GM19467 (cell line): Measurements from ENCODE around the gene GPR18.
"Not testable (repeated sequence)": the region's sequence is repeated elsewhere in the genome, so short reads cannot be mapped to it uniquely, and the experiment has no call there.

Experiments used
- ATAC-seq: cut with Tn5 transposase; IDR thresholded peaks from one replicate; pipeline ENCODE4 v1.9.1; 2021; ENCODE audit warnings: mild to moderate bottlenecking, moderate library complexity; ENCODE audit not compliant: unreplicated experiment

GPR18 gene

DNA sequence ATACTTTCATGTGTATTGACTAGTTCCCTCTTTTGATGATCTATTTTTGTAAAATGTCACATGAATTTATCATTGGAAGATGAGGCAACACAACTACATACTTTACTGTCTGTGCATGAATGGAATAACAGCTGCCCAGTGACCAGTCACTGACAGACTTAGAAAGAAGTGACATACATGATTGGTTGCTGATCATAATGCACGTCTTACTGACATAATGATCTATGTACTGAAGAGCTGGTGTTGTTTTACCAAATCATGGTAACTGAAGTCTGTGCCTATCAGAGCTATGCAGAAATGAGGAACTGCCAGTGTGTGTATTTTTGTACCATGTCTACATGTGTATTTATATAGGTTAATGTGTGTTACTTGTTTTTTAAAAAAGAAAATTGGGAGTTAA lies 26.5 kb downstream of the GPR18 start:
- no peak for ATAC-seq

DNA sequence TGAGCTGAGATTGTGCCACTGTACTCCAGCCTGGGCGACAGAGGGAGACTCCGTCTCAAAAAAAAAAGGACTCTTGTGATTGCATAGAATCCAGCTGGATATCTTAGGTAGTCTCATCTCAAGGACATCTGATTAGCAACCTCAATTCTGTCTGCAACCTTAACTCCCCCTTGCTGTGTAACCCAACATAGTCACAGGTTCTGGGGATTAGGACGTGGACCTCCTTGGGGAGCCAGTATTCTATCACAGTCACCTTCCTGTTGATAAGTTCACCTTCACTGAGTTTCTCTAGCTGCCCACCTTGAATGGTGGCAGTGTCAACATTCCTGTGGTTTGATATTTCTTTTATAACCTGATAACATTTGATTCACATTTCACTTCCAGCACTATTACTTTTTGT lies 27.2 kb downstream of the GPR18 start:
- ATAC-seq = no peak

DNA sequence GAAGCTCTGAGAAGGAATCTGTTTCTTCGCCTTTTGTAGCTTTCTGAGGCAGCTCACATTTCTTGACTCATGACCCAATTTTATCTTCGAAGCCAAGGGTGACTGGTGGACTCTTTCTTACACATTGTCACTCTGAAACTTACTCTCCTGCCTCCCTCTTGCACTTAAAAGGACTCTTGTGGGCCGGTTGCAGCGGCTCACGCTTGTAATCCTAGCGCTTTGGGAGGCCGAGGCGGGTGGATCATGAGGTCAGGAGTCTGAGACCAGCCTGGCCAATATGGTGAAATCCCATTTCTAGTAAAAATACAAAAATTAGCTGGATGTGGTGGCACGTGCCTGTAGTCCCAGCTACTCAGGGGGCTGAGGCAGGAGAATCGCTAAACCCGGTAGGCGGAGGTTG lies 27.6 kb downstream of the GPR18 start:
- not testable (repeated sequence) for ATAC-seq

DNA sequence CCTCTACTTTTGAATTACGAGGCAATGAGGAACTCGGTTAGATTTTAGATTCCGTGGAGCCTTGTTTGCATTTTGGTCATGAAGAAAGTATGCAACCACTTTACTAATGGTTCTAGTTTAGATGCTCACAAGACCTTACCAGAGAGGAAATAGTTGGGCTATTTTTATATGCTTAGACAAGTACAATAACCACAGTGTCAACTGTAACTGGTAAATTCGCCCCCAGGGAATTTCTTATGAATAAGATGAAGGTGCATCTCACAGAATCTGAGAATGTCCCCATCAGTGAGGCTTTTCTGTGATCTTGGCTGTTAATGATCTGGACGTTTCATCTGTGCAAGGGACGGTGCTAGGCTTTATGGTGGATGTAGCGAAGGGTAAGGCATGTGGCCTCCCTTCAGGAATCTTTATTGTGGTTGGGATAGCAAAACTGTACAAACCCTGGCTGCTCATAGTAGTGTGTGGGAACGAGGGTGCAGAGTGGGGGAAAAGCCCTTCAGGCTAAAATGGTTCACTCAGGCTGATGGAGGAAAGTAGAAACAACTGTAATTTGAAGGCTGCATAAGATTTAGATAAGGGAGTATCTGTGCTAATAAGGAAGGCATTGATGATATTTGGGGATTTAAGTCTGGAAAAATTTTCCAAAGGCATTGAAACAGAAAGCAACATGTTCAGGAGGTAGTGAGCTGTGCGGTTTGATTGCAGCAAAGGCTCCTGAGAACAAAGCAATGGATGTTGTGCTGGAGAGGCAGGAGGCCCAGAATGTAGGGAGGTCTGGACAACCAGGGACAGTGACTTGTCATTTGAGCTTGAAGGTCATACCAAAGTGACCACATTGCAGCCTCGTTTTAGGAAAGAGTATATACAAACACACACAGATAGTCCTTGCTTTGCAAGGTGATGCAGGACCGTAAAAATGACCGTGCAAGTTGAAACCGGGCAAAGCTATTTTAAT lies 29.2 kb downstream of the GPR18 start:
- ATAC-seq = peak; percentile 89

DNA sequence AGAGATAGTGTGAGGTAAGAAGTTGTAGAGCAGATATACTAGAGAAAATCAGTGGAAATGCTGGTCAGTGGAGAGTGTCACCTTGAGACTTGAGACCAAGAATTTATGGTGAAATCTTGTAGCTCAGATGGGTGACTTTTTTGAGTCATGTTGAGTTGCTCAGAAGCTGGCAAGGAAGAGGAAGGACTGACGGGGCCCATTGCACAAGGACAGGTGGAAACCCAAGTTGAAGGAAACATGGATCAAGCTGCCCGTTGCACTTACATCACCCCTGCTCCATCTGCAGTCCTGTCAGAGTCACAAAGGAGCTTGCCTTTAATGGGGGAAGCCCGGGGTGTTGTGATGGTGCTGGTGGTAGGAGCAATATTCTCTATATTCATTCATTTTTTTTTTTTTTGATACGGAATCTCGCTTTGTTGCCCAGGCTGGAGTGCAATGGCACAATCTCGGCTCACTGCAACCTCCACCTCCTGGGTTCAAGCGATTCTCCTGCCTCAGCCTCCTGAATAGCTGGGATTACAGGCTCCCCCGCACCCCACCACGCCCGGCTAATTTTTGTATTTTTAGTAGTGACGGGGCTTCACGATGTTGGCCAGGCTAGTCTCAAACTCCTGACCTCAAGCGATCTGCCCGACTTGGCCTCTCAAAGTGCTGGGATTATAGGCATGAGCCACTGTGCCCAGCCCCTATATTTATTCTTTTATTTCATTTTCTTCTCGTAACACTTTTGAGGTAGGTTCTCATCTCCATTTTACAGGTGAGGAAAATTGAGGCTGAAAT lies 30.1 kb downstream of the GPR18 start:
- no peak for ATAC-seq

DNA sequence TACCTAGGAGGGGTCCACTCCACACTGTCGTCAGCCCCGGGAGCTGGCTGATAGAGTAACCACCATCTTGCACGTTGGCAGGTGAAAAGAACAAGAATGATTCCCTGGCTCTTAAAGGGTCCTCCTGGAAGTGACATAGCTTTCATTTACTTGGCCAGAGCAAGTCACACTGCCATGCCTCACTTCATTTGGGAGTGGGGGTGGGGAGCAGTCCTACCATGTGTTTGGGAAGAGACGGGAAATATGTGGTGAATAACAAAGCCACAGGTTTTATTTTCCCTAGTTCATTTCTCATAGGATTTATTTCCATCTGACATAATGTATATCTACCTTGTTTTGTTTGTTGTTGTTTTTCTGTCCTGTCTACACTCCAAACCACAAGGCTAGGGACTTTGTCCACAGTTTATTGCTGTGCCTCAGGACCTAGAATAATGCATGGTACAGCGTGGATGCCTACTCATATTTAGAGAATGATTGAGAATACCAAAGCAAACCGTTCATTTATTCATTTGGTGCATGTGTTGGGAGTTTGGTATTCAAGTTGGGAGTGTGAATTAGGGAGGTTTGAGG lies 30.8 kb downstream of the GPR18 start:
- no peak for ATAC-seq

DNA sequence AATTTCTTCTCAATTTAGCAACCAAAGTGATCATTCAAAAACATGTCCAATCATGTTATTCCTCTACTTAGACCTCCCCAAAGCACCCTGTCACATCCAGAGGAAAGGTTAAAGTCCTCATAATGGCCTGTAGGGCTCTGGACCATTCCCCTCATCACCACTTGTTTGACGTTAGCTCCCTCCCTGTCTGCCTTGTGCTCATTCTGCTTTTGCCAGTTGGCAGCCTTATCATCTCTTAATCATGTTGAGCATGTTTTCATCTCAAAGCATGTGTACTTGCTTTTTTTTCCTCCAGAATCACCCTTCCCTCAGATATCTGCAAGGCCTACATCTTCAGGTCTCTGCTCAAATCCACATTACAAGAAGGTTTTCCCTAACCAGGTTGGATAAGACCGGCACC lies 31.7 kb downstream of the GPR18 start:
- no peak for ATAC-seq

DNA sequence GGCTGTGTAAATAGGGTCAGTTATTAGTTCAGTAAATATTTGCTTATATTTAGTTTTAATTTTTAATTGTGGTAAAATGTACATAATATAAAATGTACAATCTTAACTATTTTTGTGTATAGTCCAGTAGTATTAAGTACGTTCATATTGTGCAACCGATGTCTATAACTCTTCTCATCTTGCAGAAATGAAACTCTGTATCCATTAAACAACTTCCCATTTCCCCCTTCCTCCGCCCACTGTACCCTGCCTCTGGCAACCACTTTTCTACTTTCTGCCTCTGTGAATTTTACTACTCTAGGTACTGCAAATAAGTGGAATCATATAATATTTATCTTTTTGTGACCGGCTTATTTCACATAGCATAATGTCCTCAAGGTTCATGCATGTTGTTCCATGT lies 33.1 kb downstream of the GPR18 start:
- no peak for ATAC-seq

DNA sequence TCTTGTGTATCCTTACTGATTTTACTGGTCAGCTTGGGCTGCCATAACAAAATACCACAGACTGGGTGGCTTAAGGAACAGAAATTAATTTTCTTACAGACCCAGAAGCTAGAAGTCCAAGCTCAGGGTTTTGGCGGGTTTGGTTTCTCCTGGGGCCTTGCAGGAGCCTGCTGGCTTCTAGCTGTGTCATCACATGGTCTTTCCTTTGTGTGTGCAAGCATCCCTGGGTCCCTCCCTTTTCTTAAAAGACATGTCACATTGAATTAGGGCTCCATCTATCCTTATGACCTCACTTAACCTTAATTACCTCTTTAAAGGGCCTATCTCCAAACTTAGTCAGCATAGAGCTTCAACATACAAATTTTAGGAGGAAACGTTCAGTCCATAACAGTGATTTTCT lies 34.2 kb downstream of the GPR18 start:
- ATAC-seq = no peak

DNA sequence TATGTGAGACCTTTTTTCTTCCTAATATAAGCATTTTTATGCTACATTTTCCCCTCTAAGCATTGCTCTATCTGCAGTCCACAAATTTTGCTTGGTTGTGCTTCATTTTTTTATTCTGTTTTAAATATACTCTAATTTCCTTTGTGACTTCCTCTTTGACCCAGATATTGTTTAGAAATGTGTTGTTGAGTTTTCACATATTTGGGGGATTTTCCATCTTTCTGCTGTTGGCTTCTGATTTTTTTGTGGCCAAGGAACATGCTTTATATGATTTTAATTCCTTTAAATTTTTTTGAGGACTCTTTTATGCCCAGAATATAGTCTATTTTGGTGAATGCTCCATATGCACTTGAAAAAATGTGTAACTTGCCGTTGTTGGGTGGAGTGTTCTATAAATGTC lies 34.6 kb downstream of the GPR18 start:
- ATAC-seq = no peak

DNA sequence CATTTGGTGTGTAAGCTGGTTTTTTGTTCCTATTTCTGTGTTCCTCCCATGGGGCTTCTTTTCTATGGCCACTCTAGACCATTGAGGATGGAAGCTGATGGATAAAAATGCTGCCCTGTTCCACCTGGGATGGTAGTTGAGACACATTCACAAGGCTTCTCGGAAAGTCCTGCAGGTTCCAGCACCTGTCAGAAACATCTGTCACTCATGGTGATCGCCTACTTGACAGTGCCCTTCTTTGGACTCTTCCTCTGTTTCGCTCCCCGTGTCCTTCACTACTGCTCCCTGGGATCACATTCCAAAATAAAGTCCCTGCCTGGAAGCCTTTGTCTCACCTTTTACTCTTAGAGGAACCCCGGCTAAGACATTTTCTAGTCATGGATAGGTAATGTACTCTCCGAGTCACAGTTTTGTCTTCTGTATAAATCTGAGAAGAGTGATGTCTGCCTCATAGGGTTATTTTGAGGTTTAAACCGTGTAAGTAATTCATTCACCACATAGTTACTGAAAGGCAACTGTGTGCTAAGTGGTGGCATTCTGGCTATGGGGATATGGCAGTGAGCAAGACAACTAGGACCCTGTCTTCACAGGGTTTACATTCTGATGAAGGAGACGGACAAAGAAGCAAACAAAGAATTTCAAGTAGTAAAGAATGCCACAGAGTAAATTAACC lies 36.5 kb downstream of the GPR18 start:
- no peak for ATAC-seq

DNA sequence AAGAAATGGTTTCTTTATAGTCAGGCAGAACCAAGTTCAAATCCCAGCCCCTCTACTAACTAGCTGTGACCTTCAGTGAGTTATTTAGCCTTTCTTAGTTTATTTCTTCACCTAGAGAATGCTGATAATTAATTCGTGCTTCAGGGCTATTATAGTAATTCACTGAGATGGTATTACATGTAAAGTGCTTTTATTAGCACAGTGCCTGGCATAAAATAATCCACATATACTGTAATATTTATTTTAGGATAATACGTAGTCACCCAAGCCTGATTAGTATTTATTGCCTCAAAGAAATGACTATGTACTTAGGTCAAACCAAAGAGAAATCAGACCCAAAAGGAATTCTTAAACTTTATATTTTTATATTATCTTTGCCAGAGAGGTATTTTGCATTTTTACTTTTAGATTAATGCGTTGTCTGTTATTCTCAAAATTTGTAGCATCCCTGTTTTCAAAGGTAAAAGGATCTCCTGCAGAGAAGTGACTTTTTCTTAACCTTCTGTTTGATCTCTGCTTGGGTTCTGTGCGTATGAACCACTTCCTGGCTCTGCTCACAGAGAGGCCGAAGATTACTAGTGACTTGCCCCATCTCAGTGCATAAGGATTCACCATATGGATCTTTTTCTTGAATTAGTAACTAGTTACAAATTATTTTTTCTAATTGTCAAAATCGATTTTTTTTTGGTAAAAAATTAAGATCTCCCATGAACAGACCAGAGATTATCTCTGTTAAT lies 37.8 kb downstream of the GPR18 start:
- ATAC-seq = no peak

DNA sequence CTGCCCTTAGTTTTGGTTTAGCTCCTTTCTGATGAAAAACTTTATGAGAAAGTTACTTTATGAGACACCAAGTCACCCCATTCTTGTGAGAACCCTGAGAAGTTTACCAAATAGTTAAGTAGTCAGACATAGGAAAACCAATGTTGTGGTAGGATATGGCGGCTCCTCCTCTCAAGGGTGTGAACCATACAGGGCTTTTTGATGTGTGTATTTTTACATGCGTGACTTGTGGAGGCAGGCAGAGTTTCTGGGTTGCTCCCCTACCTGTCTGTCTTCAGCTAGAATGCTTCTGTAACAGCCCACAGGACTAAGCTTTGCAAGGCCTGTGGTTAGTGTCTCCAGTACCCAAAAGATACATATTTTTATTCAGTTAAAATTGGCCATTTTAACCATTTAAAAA lies 39.2 kb downstream of the GPR18 start:
- no peak for ATAC-seq

DNA sequence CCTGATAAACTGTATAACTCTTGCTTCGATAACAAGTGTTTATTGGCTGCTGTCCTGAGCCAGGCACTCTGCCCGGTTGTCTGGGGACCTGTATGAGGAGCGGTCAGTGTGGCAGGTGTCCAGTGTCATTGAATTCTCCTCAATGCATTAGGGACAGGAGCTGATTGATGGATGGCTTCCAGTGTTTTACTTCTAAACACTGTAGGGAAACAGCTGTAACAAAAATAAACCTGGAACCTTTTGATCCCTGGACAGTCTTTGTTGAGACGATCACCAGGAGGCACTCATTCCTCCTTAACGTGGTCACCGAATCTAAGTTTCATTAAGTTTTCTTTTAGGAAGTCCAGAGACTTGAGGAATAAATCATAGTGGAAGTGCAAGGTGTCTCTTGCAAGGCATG lies 39.6 kb downstream of the GPR18 start:
- no peak for ATAC-seq

DNA sequence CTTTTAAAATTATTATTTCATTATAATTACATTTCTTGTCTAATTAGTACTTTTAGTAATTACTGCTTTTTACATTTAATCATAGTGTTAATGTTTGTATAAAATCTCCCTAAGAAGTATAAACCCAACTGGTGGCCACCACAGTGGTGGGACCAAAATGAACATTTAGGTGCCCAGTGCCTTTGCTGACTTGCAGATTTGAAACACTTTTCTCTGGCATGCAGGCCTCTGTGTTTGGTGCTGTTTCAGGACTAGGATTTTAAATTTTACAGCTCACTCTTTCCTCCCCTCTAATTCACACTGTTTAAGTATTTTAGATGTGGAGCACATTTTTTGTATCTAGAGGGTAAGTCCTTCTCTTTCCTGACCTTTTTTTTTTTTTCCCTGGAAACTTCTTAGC lies 40.1 kb downstream of the GPR18 start:
- ATAC-seq = no peak

DNA sequence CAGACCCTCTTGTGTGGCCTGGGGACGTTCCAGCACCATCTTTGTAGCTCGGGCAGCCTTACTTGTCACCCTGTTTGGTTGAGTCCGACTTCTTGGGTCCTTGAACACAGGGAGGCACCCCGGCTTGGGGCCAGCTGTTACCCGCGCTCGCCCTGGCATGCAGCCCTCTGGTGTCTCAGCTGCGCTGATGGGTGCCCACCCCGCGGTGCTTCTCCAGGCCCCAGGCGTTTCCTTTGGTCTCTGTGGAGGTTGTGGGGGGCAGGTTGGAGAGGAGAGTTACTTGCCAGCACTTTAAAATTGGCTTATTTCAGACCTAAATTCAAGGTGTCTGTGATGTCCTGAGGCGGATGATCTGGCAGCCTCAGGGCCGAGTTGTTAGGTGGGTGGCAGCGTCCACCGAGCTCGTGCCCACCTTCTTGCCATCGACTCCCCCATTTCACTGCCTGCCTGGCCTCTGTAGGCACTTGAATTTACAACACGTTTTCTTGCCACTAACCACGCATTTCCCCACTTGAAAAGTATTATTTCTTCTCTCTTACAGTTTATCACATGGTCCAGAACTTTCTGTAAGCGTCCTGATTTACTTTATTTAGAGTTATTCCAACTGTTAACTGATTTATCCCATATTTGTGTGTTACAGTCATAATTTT lies 40.6 kb downstream of the GPR18 start:
- no peak for ATAC-seq

DNA sequence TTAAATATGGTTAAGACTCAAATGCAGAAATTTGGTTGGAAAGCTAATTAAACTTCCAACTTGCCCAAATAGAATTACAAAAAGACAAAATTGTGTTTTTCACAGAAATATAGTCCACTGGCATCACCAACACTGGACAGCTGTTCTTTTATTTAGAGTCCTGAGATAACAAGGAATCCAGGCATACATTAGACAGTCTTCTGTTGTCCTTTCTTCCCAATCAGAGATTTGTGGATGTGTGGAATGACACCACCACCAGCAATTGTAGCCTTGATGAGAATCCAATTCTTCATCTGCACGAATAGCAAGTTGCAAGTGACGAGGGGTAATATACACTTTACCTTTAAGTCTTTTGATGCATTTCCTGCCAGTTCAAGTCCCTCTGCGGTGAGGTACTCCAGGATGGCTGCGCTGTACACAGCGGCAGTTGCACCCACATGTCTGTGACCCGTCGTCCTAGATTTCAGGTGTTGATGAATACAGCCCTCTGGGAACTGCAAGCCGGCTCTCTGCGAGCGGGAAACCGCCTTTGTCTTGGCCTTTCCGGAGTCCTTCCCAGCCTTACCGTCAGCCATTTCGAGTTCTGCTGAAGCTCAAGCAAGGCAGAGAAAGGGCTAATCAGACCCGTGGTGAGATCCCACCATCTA lies 42.9 kb downstream of the GPR18 start:
- ATAC-seq = no peak

DNA sequence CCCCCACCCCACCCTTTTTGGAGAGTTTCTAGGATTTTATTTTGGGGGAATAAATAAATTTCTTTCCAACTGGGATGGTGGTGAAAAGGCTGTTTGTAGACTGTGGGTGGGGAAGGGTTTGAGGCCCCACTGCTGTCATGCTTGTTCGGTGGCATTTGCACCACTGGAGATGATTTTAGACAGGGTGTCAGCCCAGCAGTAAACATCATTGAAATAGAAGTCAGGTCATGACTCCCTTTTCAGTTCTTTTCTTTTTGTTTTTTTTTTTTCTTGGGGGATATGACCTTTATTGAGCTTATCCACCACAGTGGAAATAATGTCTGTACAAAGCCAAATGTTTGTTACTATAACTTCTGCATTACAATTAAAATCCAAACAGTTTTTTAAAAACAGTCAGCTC lies 43.4 kb downstream of the GPR18 start:
- ATAC-seq = no peak

DNA sequence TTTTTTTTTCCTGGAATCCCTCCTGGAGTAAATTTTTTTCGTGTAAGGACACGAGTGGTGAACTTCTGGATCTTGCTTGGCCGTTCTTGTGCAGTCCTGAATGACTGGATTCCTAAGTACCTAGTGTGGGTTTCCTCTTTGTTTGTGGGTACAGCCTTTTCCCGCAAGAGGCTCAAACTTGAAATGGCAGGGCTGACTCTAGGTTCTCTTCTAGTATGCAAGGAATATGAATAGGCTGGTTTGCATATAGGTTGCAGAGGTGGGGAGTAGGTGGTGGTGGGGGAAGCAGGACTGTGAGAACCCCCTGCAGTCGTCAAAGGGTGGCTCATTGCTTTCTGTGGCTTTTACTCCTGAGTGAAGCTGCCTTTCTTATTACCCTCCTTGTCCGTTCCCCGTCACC lies 43.9 kb downstream of the GPR18 start:
- ATAC-seq = no peak
